ENCODE data around the gene NEUROD2. TPM values are rescaled to one million over a fixed set of nuclear protein-coding genes. Genes with fewer than 3 reads are reported as not detected.

Gene NEUROD2
- total and polyA plus RNA-seq, 7 donors = 0.23 to 1.2 (median 0.33) TPM; not detected in 4

GRCh38 chr17:39608142-39608981 is 642 bp upstream of the NEUROD2 start:
- intact Hi-C loops (cut with DNase I) = no loop called here
- no peaks in the 10 kb centered on the region for H3K9me3 ChIP-seq
- no peak for TF ChIP-seq POLR2AphosphoS5 (IDR thresholded peaks at IDR 0.05)

GRCh38 chr17:39607057-39607850 is 466 bp downstream of the NEUROD2 start:
- TF ChIP-seq POLR2AphosphoS5 (IDR thresholded peaks at IDR 0.05) = peak in 1 of 4 donors; percentile 14
- no peak for TF ChIP-seq POLR2A (IDR thresholded peaks at IDR 0.05)
- TF ChIP-seq EP300 (IDR thresholded peaks at IDR 0.05) = no peak
- no peak for TF ChIP-seq CTCF (IDR thresholded peaks at IDR 0.05)
- Histone ChIP-seq H3K36me3 (no peaks in the 10 kb centered on the region), H3K4me1 (peaks cover 2 to 37% (median 33%) of the 10 kb centered on the region in 4 donors), H3K27ac (no peak overlapping the region), H3K4me3 (peak overlapping the region in 2 of 4 donors; percentile 5 to 36), H3K9me3 (no peaks in the 10 kb centered on the region), H3K27me3 (peaks cover 48 to 86% (median 75%) of the 10 kb centered on the region in 3 donors)
- DNase-seq = no peak
- 4 to 6% methylated on average over 40 of the region's 40 CpGs for WGBS, 2 donors
- intact Hi-C loops (cut with DNase I) = no loop called here

More at GRCh38 chr17:39608142-39608981, 642 bp upstream of the NEUROD2 start:
- Histone ChIP-seq H3K4me3 (no peak overlapping the region), H3K27ac (no peak overlapping the region), H3K4me1 (peaks cover 2 to 37% (median 33%) of the 10 kb centered on the region in 4 donors), H3K36me3 (no peaks in the 10 kb centered on the region), H3K27me3 (peaks cover 48 to 86% (median 71%) of the 10 kb centered on the region in 3 donors)
- WGBS, 2 donors = 13 to 15% methylated on average over 15 of the region's 15 CpGs
- no peak for DNase-seq

- 2% methylated on average over 66 of the region's 66 CpGs for WGBS, 2 donors
- H3K9me3 ChIP-seq = no peaks in the 10 kb centered on the region
- H3K4me3 ChIP-seq = peak overlapping the region in 3 of 4 donors; percentile 5 to 36 (median 20)
- intact Hi-C loops (cut with DNase I) = no loop called here
- H3K27me3 ChIP-seq = peaks cover 53 to 86% (median 75%) of the 10 kb centered on the region in 3 donors
- TF ChIP-seq POLR2AphosphoS5 (IDR thresholded peaks at IDR 0.05) (no peak), CTCF (IDR thresholded peaks at IDR 0.05) (no peak), POLR2A (IDR thresholded peaks at IDR 0.05) (no peak), EP300 (IDR thresholded peaks at IDR 0.05) (no peak)
- no peak overlapping the region for H3K27ac ChIP-seq
- DNase-seq = no peak
- H3K4me1 ChIP-seq = peaks cover 2 to 37% (median 33%) of the 10 kb centered on the region in 4 donors
- no peaks in the 10 kb centered on the region for H3K36me3 ChIP-seq
Observed at GRCh38 chr17:39606434-39607056, 1.2 kb downstream of the NEUROD2 start.

- Histone ChIP-seq H3K4me3 (peak overlapping the region in 2 of 4 donors; percentile 20 to 36), H3K4me1 (peaks cover 2 to 37% (median 33%) of the 10 kb centered on the region in 4 donors), H3K36me3 (no peaks in the 10 kb centered on the region), H3K27ac (no peak overlapping the region), H3K9me3 (no peaks in the 10 kb centered on the region), H3K27me3 (peaks cover 61 to 93% (median 83%) of the 10 kb centered on the region in 3 donors)
- 2% methylated on average over 102 of the region's 102 CpGs for WGBS, 2 donors
- no peak for DNase-seq
- TF ChIP-seq CTCF (IDR thresholded peaks at IDR 0.05) (no peak), POLR2A (IDR thresholded peaks at IDR 0.05) (no peak), EP300 (IDR thresholded peaks at IDR 0.05) (no peak), POLR2AphosphoS5 (IDR thresholded peaks at IDR 0.05) (no peak)
- intact Hi-C loops (cut with DNase I) = no loop called here
Observed at GRCh38 chr17:39605492-39606433, 2.0 kb downstream of the NEUROD2 start.
